Trophoblast cell (in vitro differentiated cells and primary cell): ENCODE results near the gene MYO18A.

Experiments
- DNase-seq, 2 donors: peaks; one replicate each; pipeline ENCODE4 v3.0.0-alpha.2; 2016
- H2AFZ ChIP-seq: 2 replicates; pipeline ENCODE4 v1.6.1; 2013; ENCODE audit warnings: low read length, moderate library complexity, mild to moderate bottlenecking; ENCODE audit not compliant: insufficient read depth, poor library complexity
- H2AK5ac ChIP-seq: 2 replicates; pipeline ENCODE4 v1.6.1; 2013; ENCODE audit warnings: mild to moderate bottlenecking, low read length
- H2BK120ac ChIP-seq: 2 replicates; pipeline ENCODE4 v1.6.1; 2013; ENCODE audit warnings: low read length, mild to moderate bottlenecking, moderate library complexity; ENCODE audit not compliant: insufficient read depth, poor library complexity
- H2BK12ac ChIP-seq: 2 replicates; pipeline ENCODE4 v1.6.1; 2013; ENCODE audit warnings: mild to moderate bottlenecking, low read length, moderate library complexity
- H2BK5ac ChIP-seq: 2 replicates; pipeline ENCODE4 v1.6.1; 2013; ENCODE audit warnings: low read length, low read depth, moderate library complexity, mild to moderate bottlenecking; ENCODE audit not compliant: poor library complexity
- H3K14ac ChIP-seq: 2 replicates; pipeline ENCODE4 v1.6.1; 2013; ENCODE audit warnings: mild to moderate bottlenecking, low read length
- H3K18ac ChIP-seq: 2 replicates; pipeline ENCODE4 v1.6.1; 2013; ENCODE audit warnings: mild to moderate bottlenecking, low read length
- H3K23ac ChIP-seq: 2 replicates; pipeline ENCODE4 v1.6.1; 2013; ENCODE audit warnings: low read length
- H3K27ac ChIP-seq: 2 replicates; pipeline ENCODE4 v1.5.1; 2013; ENCODE audit warnings: low read depth, mild to moderate bottlenecking, inconsistent platforms, low read length, moderate library complexity
- H3K27me3 ChIP-seq: 2 replicates; pipeline ENCODE4 v1.6.1; 2013; ENCODE audit warnings: inconsistent platforms, mild to moderate bottlenecking, low read length, moderate library complexity; ENCODE audit not compliant: insufficient read depth
- H3K36me3 ChIP-seq, 2 experiments: 1 replicate in 1 of 2; 2 replicates in 1 of 2; pipeline ENCODE4 v1.6.1; 2013; ENCODE audit warnings: low read length in 2 of 2, mild to moderate bottlenecking in 2 of 2, moderate library complexity in 1 of 2; ENCODE audit not compliant: insufficient read depth in 2 of 2, control insufficient read depth in 1 of 2
- H3K4ac ChIP-seq: 2 replicates; pipeline ENCODE4 v1.6.1; 2013; ENCODE audit warnings: low read depth, mild to moderate bottlenecking, low read length, moderate library complexity
- H3K4me1 ChIP-seq, 2 experiments: 1 replicate in 1 of 2; 2 replicates in 1 of 2; pipeline ENCODE4 v1.6.1; 2013; ENCODE audit warnings: low read length in 2 of 2, mild to moderate bottlenecking in 2 of 2, moderate library complexity in 1 of 2; ENCODE audit not compliant: insufficient read depth in 2 of 2, control insufficient read depth in 1 of 2
- H3K4me2 ChIP-seq: 2 replicates; pipeline ENCODE4 v1.6.1; 2013; ENCODE audit warnings: inconsistent platforms, mild to moderate bottlenecking, low read length, moderate library complexity
- H3K4me3 ChIP-seq: 2 replicates; pipeline ENCODE4 v1.5.1; 2013; ENCODE audit warnings: mild to moderate bottlenecking, low read depth, low read length, inconsistent platforms
- H3K79me1 ChIP-seq: one replicate; pipeline ENCODE4 v1.6.1; 2013; ENCODE audit warnings: low read length
- H3K79me2 ChIP-seq: 2 replicates; pipeline ENCODE4 v1.6.1; 2013; ENCODE audit warnings: low read length, mild to moderate bottlenecking; ENCODE audit not compliant: control insufficient read depth, insufficient read depth, poor library complexity
- H3K9ac ChIP-seq: 2 replicates; pipeline ENCODE4 v1.6.1; 2013; ENCODE audit warnings: mild to moderate bottlenecking, low read length
- H3K9me3 ChIP-seq: 2 replicates; pipeline ENCODE4 v1.6.1; 2013; ENCODE audit warnings: low read depth, mild to moderate bottlenecking, control low read depth, inconsistent platforms, low read length; ENCODE audit not compliant: insufficient read depth
- H4K12ac ChIP-seq: 2 replicates; pipeline ENCODE4 v1.6.1; 2013; ENCODE audit warnings: low read depth, mild to moderate bottlenecking, low read length, moderate library complexity
- H4K8ac ChIP-seq: 2 replicates; pipeline ENCODE4 v1.6.1; 2013; ENCODE audit warnings: low read depth, mild to moderate bottlenecking, low read length, moderate library complexity
- H4K91ac ChIP-seq: one replicate; pipeline ENCODE4 v1.6.1; 2013; ENCODE audit warnings: low read depth, mild to moderate bottlenecking, low read length, moderate library complexity
- whole genome bisulfite sequencing: extraction: QIAGEN DNeasy Blood & Tissue Kit; methylation state at CpG from one replicate; pipeline ENCODE4 v1.1.7; 2013; ENCODE audit warnings: missing lambda C conversion rate; ENCODE audit not compliant: insufficient read length, insufficient coverage; ENCODE audit errors: extremely low coverage; 5-methylcytosine and 5-hydroxymethylcytosine counted together

The MYO18A gene

GRCh38 chr17:29136998-29137730 lies 43.0 kb downstream of the MYO18A start:
- H4K12ac ChIP-seq, result no peak overlapping the region
- no peaks in the 10 kb centered on the region for H3K36me3 ChIP-seq
- H2BK5ac ChIP-seq, result no peak overlapping the region
- no peaks in the 10 kb centered on the region for H3K9me3 ChIP-seq
- no peak overlapping the region for H4K8ac ChIP-seq
- H2AFZ ChIP-seq, result no peak overlapping the region
- no peak overlapping the region for H2BK120ac ChIP-seq
- H3K14ac ChIP-seq, result no peak overlapping the region
- no peak overlapping the region for H4K91ac ChIP-seq
- H3K4me2 ChIP-seq, result no peak overlapping the region
- H3K79me1 ChIP-seq, result no peaks in the 10 kb centered on the region
- H3K9ac ChIP-seq, result no peak overlapping the region
- peaks cover 10 to 22% of the 10 kb centered on the region in 2 experiments for H3K4me1 ChIP-seq
- no CpG with 5 or more reads among the region's 8 CpGs for WGBS
- no peak overlapping the region for H2AK5ac ChIP-seq
- no peak overlapping the region for H3K18ac ChIP-seq
- H3K27ac ChIP-seq, result no peak overlapping the region
- H3K4ac ChIP-seq, result no peak overlapping the region
- H3K23ac ChIP-seq, result no peak overlapping the region
- no peaks in the 10 kb centered on the region for H3K27me3 ChIP-seq
- H3K4me3 ChIP-seq, result no peak overlapping the region
- no peak overlapping the region for H2BK12ac ChIP-seq
- no peaks in the 10 kb centered on the region for H3K79me2 ChIP-seq
- DNase-seq, result no peak

- no peaks in the 10 kb centered on the region for H3K27me3 ChIP-seq
- H4K12ac ChIP-seq, result no peak overlapping the region
- H3K79me1 ChIP-seq, result no peaks in the 10 kb centered on the region
- H3K36me3 ChIP-seq, result no peaks in the 10 kb centered on the region
- H3K9me3 ChIP-seq, result peaks cover 3% of the 10 kb centered on the region
- no peak overlapping the region for H3K18ac ChIP-seq
- no peak overlapping the region for H3K27ac ChIP-seq
- H3K79me2 ChIP-seq, result no peaks in the 10 kb centered on the region
- no peak overlapping the region for H3K14ac ChIP-seq
- no peak overlapping the region for H3K4me2 ChIP-seq
- H2BK120ac ChIP-seq, result no peak overlapping the region
- H2BK12ac ChIP-seq, result no peak overlapping the region
- H2AFZ ChIP-seq, result no peak overlapping the region
- no peak for DNase-seq
- H4K8ac ChIP-seq, result no peak overlapping the region
- no peak overlapping the region for H2BK5ac ChIP-seq
- no CpG with 5 or more reads among the region's 2 CpGs for WGBS
- H3K4me3 ChIP-seq, result no peak overlapping the region
- no peak overlapping the region for H3K4ac ChIP-seq
- H2AK5ac ChIP-seq, result no peak overlapping the region
- H3K23ac ChIP-seq, result no peak overlapping the region
- peaks cover 7 to 16% of the 10 kb centered on the region in 2 experiments for H3K4me1 ChIP-seq
- no peak overlapping the region for H3K9ac ChIP-seq
- H4K91ac ChIP-seq, result no peak overlapping the region
Observed at GRCh38 chr17:29135464-29135863, 44.7 kb downstream of the MYO18A start.

GRCh38 chr17:29133121-29133713 lies 47.0 kb downstream of the MYO18A start:
- Histone ChIP-seq H3K4me2 (no peak overlapping the region), H4K91ac (no peak overlapping the region), H2AK5ac (no peak overlapping the region), H3K4me1 (peaks cover 7 to 10% of the 10 kb centered on the region in 2 experiments), H3K14ac (no peak overlapping the region), H4K8ac (no peak overlapping the region), H2AFZ (no peak overlapping the region), H3K4me3 (no peak overlapping the region), H3K79me1 (no peaks in the 10 kb centered on the region), H3K4ac (no peak overlapping the region), H3K23ac (no peak overlapping the region), H3K9me3 (peaks cover 3% of the 10 kb centered on the region), H2BK12ac (no peak overlapping the region), H3K27ac (no peak overlapping the region), H4K12ac (no peak overlapping the region), H3K36me3 (no peaks in the 10 kb centered on the region), H3K79me2 (no peaks in the 10 kb centered on the region), H3K27me3 (no peaks in the 10 kb centered on the region), H3K18ac (no peak overlapping the region), H2BK120ac (no peak overlapping the region), H3K9ac (no peak overlapping the region), H2BK5ac (no peak overlapping the region)
- no peak for DNase-seq
- no CpG with 5 or more reads among the region's 4 CpGs for whole genome bisulfite sequencing

GRCh38 chr17:29131814-29132682 lies 48.1 kb downstream of the MYO18A start:
- Histone ChIP-seq H4K12ac (no peak overlapping the region), H3K23ac (no peak overlapping the region), H2AK5ac (no peak overlapping the region), H3K9me3 (peaks cover 3% of the 10 kb centered on the region), H3K79me2 (no peaks in the 10 kb centered on the region), H3K36me3 (peaks cover 0 to 5% of the 10 kb centered on the region in 2 experiments), H3K4ac (no peak overlapping the region), H4K8ac (no peak overlapping the region), H4K91ac (no peak overlapping the region), H3K4me3 (no peak overlapping the region), H3K9ac (no peak overlapping the region), H2BK120ac (no peak overlapping the region), H3K27ac (no peak overlapping the region), H3K27me3 (no peaks in the 10 kb centered on the region), H3K14ac (no peak overlapping the region), H3K79me1 (no peaks in the 10 kb centered on the region), H2AFZ (no peak overlapping the region), H3K4me2 (no peak overlapping the region), H2BK5ac (no peak overlapping the region), H3K4me1 (peaks cover 7 to 10% of the 10 kb centered on the region in 2 experiments), H2BK12ac (no peak overlapping the region), H3K18ac (no peak overlapping the region)
- WGBS, result no CpG with 5 or more reads among the region's 9 CpGs
- DNase-seq, result no peak
